Fibroblast of lung (primary cell): ENCODE data around the gene RET.

Source experiments
- CTCF ChIP-seq, 2 donors: IDR thresholded peaks in 1 of 2; conservative IDR thresholded peaks in 1 of 2; 1 replicate in 1 of 2; 2 replicates in 1 of 2; pipeline ENCODE4 v1.5.1; 2011 to 2012; ENCODE audit warnings: low read length in 2 of 2, control low read depth in 1 of 2, inconsistent platforms in 1 of 2, low read depth in 1 of 2, mild to moderate bottlenecking in 1 of 2
- EZH2 ChIP-seq: IDR thresholded peaks from 2 replicates; pipeline ENCODE4 v1.5.1; 2012; ENCODE audit warnings: low read length, control low read depth, mild to moderate bottlenecking; ENCODE audit errors: missing control alignments

GRCh38 chr10:43122096-43122495 is 45.2 kb downstream of the RET start:
- no peak for TF ChIP-seq CTCF (conservative IDR thresholded peaks at IDR 0.05 in 1 of 2, IDR thresholded peaks at IDR 0.05 in 1 of 2; ENCODE audit: low read depth in 1 of 2, low read length in 2 of 2)
- TF ChIP-seq EZH2 = no peak
